Hepatocyte (in vitro differentiated cells): ENCODE measurements around the gene TNFSF4. TPM values are rescaled to one million over a fixed set of nuclear protein-coding genes. Genes with fewer than 3 reads are reported as not detected.

Source experiments
- DNase-seq: peaks from one replicate; pipeline ENCODE4 v3.0.0-alpha.2; 2016; ENCODE audit warnings: low spot score
- H2AFZ ChIP-seq: fragments of 200-600 bp; sonication (generic); 2 replicates; pipeline ENCODE4 v1.6.0; 2016; ENCODE audit warnings: antibody characterized with exemption, mild to moderate bottlenecking
- H3K27ac ChIP-seq: fragments of 200-600 bp; sonication (generic); 2 replicates; pipeline ENCODE4 v1.5.1; 2016; ENCODE audit warnings: mild to moderate bottlenecking
- H3K27me3 ChIP-seq: fragments of 200-600 bp; sonication (generic); 2 replicates; pipeline ENCODE4 v1.6.1; 2016
- H3K36me3 ChIP-seq: fragments of 200-600 bp; sonication (generic); replicated peaks from 2 replicates; pipeline ENCODE4 v1.5.1; 2016; ENCODE audit warnings: low read depth; ENCODE audit not compliant: insufficient read depth
- H3K4me1 ChIP-seq: fragments of 200-600 bp; sonication (generic); 2 replicates; pipeline ENCODE4 v1.5.1; 2016; ENCODE audit warnings: mild to moderate bottlenecking, moderate library complexity; ENCODE audit not compliant: insufficient read depth
- H3K4me2 ChIP-seq: fragments of 200-600 bp; sonication (generic); 2 replicates; pipeline ENCODE4 v1.6.0; 2016
- H3K4me3 ChIP-seq: fragments of 200-600 bp; sonication (generic); 2 replicates; pipeline ENCODE4 v1.5.1; 2016; ENCODE audit warnings: mild to moderate bottlenecking
- H3K79me2 ChIP-seq: fragments of 200-600 bp; sonication (generic); 2 replicates; pipeline ENCODE4 v1.6.0; 2017; ENCODE audit warnings: mild to moderate bottlenecking
- H3K9me2 ChIP-seq: fragments of 200-600 bp; sonication (generic); replicated peaks from 2 replicates; pipeline ENCODE4 v1.6.0; 2017; ENCODE audit warnings: mild to moderate bottlenecking; ENCODE audit not compliant: insufficient read depth
- H3K9me3 ChIP-seq: fragments of 200-600 bp; sonication (generic); 2 replicates; pipeline ENCODE4 v1.5.1; 2016; ENCODE audit warnings: low read depth, mild to moderate bottlenecking
- H4K20me1 ChIP-seq: fragments of 200-600 bp; sonication (generic); 2 replicates; pipeline ENCODE4 v1.6.0; 2016; ENCODE audit warnings: mild to moderate bottlenecking; ENCODE audit not compliant: insufficient read depth, poor library complexity, severe bottlenecking
- EZH2 ChIP-seq: fragments of 200-600 bp; sonication (generic); IDR thresholded peaks from 2 replicates; pipeline ENCODE4 v1.6.1; 2016; ENCODE audit warnings: antibody characterized with exemption, mild to moderate bottlenecking, borderline replicate concordance
- EZH2phosphoT487 ChIP-seq: fragments of 200-600 bp; sonication (generic); IDR thresholded peaks from one replicate; pipeline ENCODE4 v1.6.1; 2018; ENCODE audit warnings: antibody characterized with exemption, mild to moderate bottlenecking, low read depth, moderate library complexity; ENCODE audit not compliant: unreplicated experiment, severe bottlenecking
- WGBS: methylation state at CpG from one replicate; pipeline ENCODE4 v1.1.6; 2016; ENCODE audit warnings: low lambda C conversion rate; ENCODE audit errors: missing lambda C conversion rate; 5-methylcytosine and 5-hydroxymethylcytosine counted together
- polyA plus RNA-seq: library from polyadenylated mRNA; unstranded; fragments of >200 nt; fragmentation: Nextera tagmentation; extraction: Ambion mirVana; gene quantifications from 2 replicates; pipeline ENCODE4 v1.2.1, GENCODE V29; 2016
- total RNA-seq: library from RNA; depleted of rRNA; stranded (reverse); fragments of >200 nt; gene quantifications from 2 replicates; pipeline ENCODE4 v1.2.3, GENCODE V29; 2014
- TF ChIP-seq, protein P1 (sequence below): fragments of 200-600 bp; sonication (generic); IDR thresholded peaks from 2 replicates; pipeline ENCODE4 v1.5.1; 2016; ENCODE audit warnings: antibody characterized with exemption, mild to moderate bottlenecking; ENCODE audit not compliant: poor library complexity

The TNFSF4 gene
- total and polyA plus RNA-seq, 2 experiments from 2014 or later = 0.80 to 3.9 TPM

DNA sequence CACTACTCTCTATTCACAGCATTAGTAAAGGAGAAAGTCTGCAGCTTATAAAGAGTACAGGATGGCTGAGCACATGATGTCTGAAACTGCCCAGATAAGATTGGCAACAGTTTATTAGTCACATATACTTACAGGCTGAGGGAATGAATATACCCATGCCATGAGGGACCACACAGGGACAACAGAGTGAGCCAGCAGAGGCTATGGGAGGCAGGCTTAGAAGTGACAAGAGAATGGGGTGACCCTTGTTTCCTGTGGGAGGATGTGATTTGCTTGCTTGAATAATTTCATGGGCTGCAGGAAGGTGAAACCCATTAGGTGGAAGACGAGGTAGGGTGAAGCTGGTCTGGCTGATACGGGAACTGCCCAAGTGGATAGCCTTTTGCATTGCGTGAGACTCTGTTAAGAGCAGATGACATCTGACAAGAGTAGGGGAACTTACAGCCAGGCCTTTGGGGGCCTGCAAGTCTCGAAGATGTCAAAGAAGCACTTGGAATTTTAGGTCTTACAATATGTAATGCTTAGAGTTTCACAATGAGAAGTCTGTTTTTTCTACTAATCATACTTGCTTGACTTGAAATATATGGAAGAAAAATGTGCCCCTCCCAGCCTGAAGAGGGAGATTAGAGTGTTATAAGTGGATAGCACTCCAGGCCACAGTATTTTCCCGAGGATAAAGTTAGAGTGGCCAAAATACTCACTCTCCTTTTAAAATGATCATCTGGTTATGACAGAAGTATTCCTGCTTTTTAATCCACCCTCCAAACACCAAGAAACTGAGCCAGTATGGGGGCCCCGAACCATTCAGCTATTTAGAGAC lies 34.6 kb upstream of the TNFSF4 start:
- TF ChIP-seq EZH2 (no peak), EZH2phosphoT487 (no peak)
- TF ChIP-seq, protein P1, sequence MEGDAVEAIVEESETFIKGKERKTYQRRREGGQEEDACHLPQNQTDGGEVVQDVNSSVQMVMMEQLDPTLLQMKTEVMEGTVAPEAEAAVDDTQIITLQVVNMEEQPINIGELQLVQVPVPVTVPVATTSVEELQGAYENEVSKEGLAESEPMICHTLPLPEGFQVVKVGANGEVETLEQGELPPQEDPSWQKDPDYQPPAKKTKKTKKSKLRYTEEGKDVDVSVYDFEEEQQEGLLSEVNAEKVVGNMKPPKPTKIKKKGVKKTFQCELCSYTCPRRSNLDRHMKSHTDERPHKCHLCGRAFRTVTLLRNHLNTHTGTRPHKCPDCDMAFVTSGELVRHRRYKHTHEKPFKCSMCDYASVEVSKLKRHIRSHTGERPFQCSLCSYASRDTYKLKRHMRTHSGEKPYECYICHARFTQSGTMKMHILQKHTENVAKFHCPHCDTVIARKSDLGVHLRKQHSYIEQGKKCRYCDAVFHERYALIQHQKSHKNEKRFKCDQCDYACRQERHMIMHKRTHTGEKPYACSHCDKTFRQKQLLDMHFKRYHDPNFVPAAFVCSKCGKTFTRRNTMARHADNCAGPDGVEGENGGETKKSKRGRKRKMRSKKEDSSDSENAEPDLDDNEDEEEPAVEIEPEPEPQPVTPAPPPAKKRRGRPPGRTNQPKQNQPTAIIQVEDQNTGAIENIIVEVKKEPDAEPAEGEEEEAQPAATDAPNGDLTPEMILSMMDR = no peak
- Histone ChIP-seq H3K27ac (no peak overlapping the region), H3K4me2 (no peak overlapping the region), H4K20me1 (no peaks in the 10 kb centered on the region), H2AFZ (no peak overlapping the region), H3K9me2 (no peaks in the 10 kb centered on the region), H3K79me2 (no peaks in the 10 kb centered on the region), H3K36me3 (no peaks in the 10 kb centered on the region), H3K9me3 (no peaks in the 10 kb centered on the region), H3K4me3 (no peak overlapping the region), H3K27me3 (no peaks in the 10 kb centered on the region), H3K4me1 (no peaks in the 10 kb centered on the region)
- DNase-seq = no peak
- 89% methylated on average over 6 of the region's 6 CpGs for WGBS

DNA sequence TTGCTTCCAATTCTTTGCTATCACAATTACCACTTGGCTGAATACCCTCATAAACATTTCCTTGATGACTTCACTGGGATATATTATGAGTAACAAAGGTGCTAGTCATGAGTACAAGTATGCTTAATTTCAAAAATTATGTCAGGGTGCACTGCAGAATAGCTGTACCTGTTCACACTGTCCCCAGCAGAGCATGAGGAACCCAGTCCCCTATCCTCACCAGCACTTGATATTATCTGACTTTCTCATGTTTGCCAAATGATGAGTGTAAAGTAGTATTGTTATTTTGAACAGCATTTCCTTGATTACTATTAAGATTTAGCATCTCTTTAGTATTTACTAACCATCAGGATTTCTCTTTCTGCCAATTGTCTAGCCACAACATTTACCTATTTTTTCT lies 33.5 kb upstream of the TNFSF4 start:
- no peak for DNase-seq
- no peaks in the 10 kb centered on the region for H3K4me1 ChIP-seq
- H3K79me2 ChIP-seq = no peaks in the 10 kb centered on the region
- no peak overlapping the region for H3K27ac ChIP-seq
- no peaks in the 10 kb centered on the region for H4K20me1 ChIP-seq
- H3K9me2 ChIP-seq = no peaks in the 10 kb centered on the region
- H3K4me3 ChIP-seq = no peak overlapping the region
- H3K4me2 ChIP-seq = no peak overlapping the region
- TF ChIP-seq, protein P1 = no peak
- TF ChIP-seq EZH2 (no peak), EZH2phosphoT487 (no peak)
- H2AFZ ChIP-seq = no peak overlapping the region
- no peaks in the 10 kb centered on the region for H3K27me3 ChIP-seq
- no peaks in the 10 kb centered on the region for H3K36me3 ChIP-seq
- no peaks in the 10 kb centered on the region for H3K9me3 ChIP-seq

DNA sequence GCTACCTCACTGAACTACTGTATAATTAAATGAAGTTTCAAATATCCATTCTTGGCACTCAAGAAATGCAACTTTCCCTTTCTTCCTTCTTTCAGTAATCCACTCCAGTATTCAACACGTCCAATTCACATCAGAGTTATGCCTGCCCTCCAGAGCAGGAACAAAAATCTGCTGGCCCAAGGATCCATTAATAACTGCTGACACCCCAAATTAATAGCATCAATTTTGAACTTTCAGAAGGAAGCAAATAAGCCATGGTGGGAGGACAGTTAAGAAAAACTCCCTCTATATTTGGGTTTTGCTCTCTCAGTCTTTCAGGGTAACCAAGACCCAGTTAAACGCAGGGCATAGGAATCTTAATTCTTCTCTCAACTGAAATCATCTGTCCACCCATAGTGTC lies 31.9 kb upstream of the TNFSF4 start:
- Histone ChIP-seq H3K27me3 (no peaks in the 10 kb centered on the region), H3K27ac (no peak overlapping the region), H3K9me3 (no peaks in the 10 kb centered on the region), H3K4me3 (no peak overlapping the region), H3K9me2 (no peaks in the 10 kb centered on the region), H4K20me1 (no peaks in the 10 kb centered on the region), H3K4me2 (no peak overlapping the region), H2AFZ (no peak overlapping the region), H3K79me2 (no peaks in the 10 kb centered on the region), H3K36me3 (no peaks in the 10 kb centered on the region), H3K4me1 (no peaks in the 10 kb centered on the region)
- DNase-seq = no peak
- no peak for TF ChIP-seq EZH2phosphoT487
- TF ChIP-seq, protein P1 = no peak
- TF ChIP-seq EZH2 = no peak
- 85% methylated on average over 2 of the region's 2 CpGs for WGBS
